ENCODE measurements around the gene NCEH1.

Gene NCEH1

GRCh38 chr3:172654470-172654869, 56.4 kb downstream of the NCEH1 start:
- Mint-ChIP-seq H3K9me3 (no peaks in the 10 kb centered on the region), H3K4me3 (no peak overlapping the region), H3K4me1 (peaks cover 2% of the 10 kb centered on the region), H3K36me3 (peaks cover 2% of the 10 kb centered on the region), H3K27me3 (no peaks in the 10 kb centered on the region), H3K27ac (no peak overlapping the region)
- ATAC-seq (ENCODE audit: low read depth) (no peak), DNase-seq (ENCODE audit: low spot score in 2 of 2) (no peak)

- peaks cover 2% of the 10 kb centered on the region for H3K4me1 Mint-ChIP-seq
- no peak overlapping the region for H3K4me3 Mint-ChIP-seq
- no peaks in the 10 kb centered on the region for H3K9me3 Mint-ChIP-seq
- no peaks in the 10 kb centered on the region for H3K27me3 Mint-ChIP-seq
- H3K27ac Mint-ChIP-seq: no peak overlapping the region
- DNase-seq (ENCODE audit: low spot score in 2 of 2) (no peak), ATAC-seq (ENCODE audit: low read depth) (no peak)
- H3K36me3 Mint-ChIP-seq: peaks cover 2% of the 10 kb centered on the region
Observed at GRCh38 chr3:172653004-172653572, 57.8 kb downstream of the NCEH1 start.

GRCh38 chr3:172651936-172652625, 58.8 kb downstream of the NCEH1 start:
- Mint-ChIP-seq H3K36me3 (peaks cover 5% of the 10 kb centered on the region), H3K4me1 (peaks cover 2% of the 10 kb centered on the region), H3K4me3 (no peak overlapping the region), H3K27ac (no peak overlapping the region), H3K27me3 (no peaks in the 10 kb centered on the region), H3K9me3 (no peaks in the 10 kb centered on the region)
- ATAC-seq (ENCODE audit: low read depth): no peak
- no peak for DNase-seq (ENCODE audit: low spot score in 2 of 2)

- Mint-ChIP-seq H3K36me3 (peaks cover 6% of the 10 kb centered on the region), H3K9me3 (no peaks in the 10 kb centered on the region), H3K4me3 (no peak overlapping the region), H3K27me3 (no peaks in the 10 kb centered on the region), H3K4me1 (peaks cover 2% of the 10 kb centered on the region), H3K27ac (no peak overlapping the region)
- no peak for DNase-seq (ENCODE audit: low spot score in 2 of 2)
- ATAC-seq (ENCODE audit: low read depth): no peak
Observed at GRCh38 chr3:172649987-172650386, 60.9 kb downstream of the NCEH1 start.

GRCh38 chr3:172648747-172649146, 62.1 kb downstream of the NCEH1 start:
- H3K4me3 Mint-ChIP-seq: no peak overlapping the region
- no peaks in the 10 kb centered on the region for H3K9me3 Mint-ChIP-seq
- peaks cover 2% of the 10 kb centered on the region for H3K4me1 Mint-ChIP-seq
- no peaks in the 10 kb centered on the region for H3K27me3 Mint-ChIP-seq
- ATAC-seq (ENCODE audit: low read depth) (no peak), DNase-seq (ENCODE audit: low spot score in 2 of 2) (no peak)
- H3K36me3 Mint-ChIP-seq: peaks cover 11% of the 10 kb centered on the region
- H3K27ac Mint-ChIP-seq: no peak overlapping the region

GRCh38 chr3:172647823-172648222, 63.0 kb downstream of the NCEH1 start:
- no peaks in the 10 kb centered on the region for H3K9me3 Mint-ChIP-seq
- ATAC-seq (ENCODE audit: low read depth) (no peak), DNase-seq (ENCODE audit: low spot score in 2 of 2) (no peak)
- H3K27me3 Mint-ChIP-seq: no peaks in the 10 kb centered on the region
- H3K36me3 Mint-ChIP-seq: peaks cover 9% of the 10 kb centered on the region
- H3K4me1 Mint-ChIP-seq: no peaks in the 10 kb centered on the region
- no peak overlapping the region for H3K27ac Mint-ChIP-seq
- no peak overlapping the region for H3K4me3 Mint-ChIP-seq

GRCh38 chr3:172647080-172647479, 63.8 kb downstream of the NCEH1 start:
- Mint-ChIP-seq H3K9me3 (no peaks in the 10 kb centered on the region), H3K4me3 (no peak overlapping the region), H3K4me1 (no peaks in the 10 kb centered on the region), H3K36me3 (peaks cover 11% of the 10 kb centered on the region), H3K27me3 (no peaks in the 10 kb centered on the region), H3K27ac (no peak overlapping the region)
- no peak for ATAC-seq (ENCODE audit: low read depth)
- DNase-seq (ENCODE audit: low spot score in 2 of 2): no peak

GRCh38 chr3:172646439-172647015, 64.3 kb downstream of the NCEH1 start:
- no peaks in the 10 kb centered on the region for H3K9me3 Mint-ChIP-seq
- DNase-seq (ENCODE audit: low spot score in 2 of 2): no peak
- H3K27ac Mint-ChIP-seq: no peak overlapping the region
- peaks cover 14% of the 10 kb centered on the region for H3K36me3 Mint-ChIP-seq
- no peaks in the 10 kb centered on the region for H3K27me3 Mint-ChIP-seq
- ATAC-seq (ENCODE audit: low read depth): no peak
- no peak overlapping the region for H3K4me3 Mint-ChIP-seq
- no peaks in the 10 kb centered on the region for H3K4me1 Mint-ChIP-seq

- no peaks in the 10 kb centered on the region for H3K27me3 Mint-ChIP-seq
- peaks cover 20% of the 10 kb centered on the region for H3K36me3 Mint-ChIP-seq
- H3K9me3 Mint-ChIP-seq: no peaks in the 10 kb centered on the region
- no peak overlapping the region for H3K4me3 Mint-ChIP-seq
- no peak overlapping the region for H3K27ac Mint-ChIP-seq
- DNase-seq (ENCODE audit: low spot score in 2 of 2): no peak
- no peak for ATAC-seq (ENCODE audit: low read depth)
- no peaks in the 10 kb centered on the region for H3K4me1 Mint-ChIP-seq
Observed at GRCh38 chr3:172644258-172644657, 66.6 kb downstream of the NCEH1 start.

GRCh38 chr3:172643506-172644179, 67.2 kb downstream of the NCEH1 start:
- Mint-ChIP-seq H3K9me3 (no peaks in the 10 kb centered on the region), H3K36me3 (peaks cover 20% of the 10 kb centered on the region), H3K4me1 (no peaks in the 10 kb centered on the region), H3K4me3 (no peak overlapping the region), H3K27ac (no peak overlapping the region), H3K27me3 (no peaks in the 10 kb centered on the region)
- no peak for DNase-seq (ENCODE audit: low spot score in 2 of 2)
- no peak for ATAC-seq (ENCODE audit: low read depth)

GRCh38 chr3:172641291-172641690, 69.6 kb downstream of the NCEH1 start:
- Mint-ChIP-seq H3K27ac (no peak overlapping the region), H3K36me3 (peaks cover 21% of the 10 kb centered on the region), H3K4me3 (no peak overlapping the region), H3K27me3 (no peaks in the 10 kb centered on the region), H3K9me3 (no peaks in the 10 kb centered on the region), H3K4me1 (no peaks in the 10 kb centered on the region)
- ATAC-seq (ENCODE audit: low read depth) (no peak), DNase-seq (ENCODE audit: low spot score in 2 of 2) (no peak)

GRCh38 chr3:172640751-172641150, 70.1 kb downstream of the NCEH1 start:
- Mint-ChIP-seq H3K27me3 (no peaks in the 10 kb centered on the region), H3K36me3 (peaks cover 21% of the 10 kb centered on the region), H3K4me3 (no peak overlapping the region), H3K4me1 (no peaks in the 10 kb centered on the region), H3K9me3 (no peaks in the 10 kb centered on the region), H3K27ac (no peak overlapping the region)
- DNase-seq (ENCODE audit: low spot score in 2 of 2) (no peak), ATAC-seq (ENCODE audit: low read depth) (no peak)

GRCh38 chr3:172635588-172635987, 75.3 kb downstream of the NCEH1 start:
- H3K9me3 Mint-ChIP-seq: no peaks in the 10 kb centered on the region
- no peaks in the 10 kb centered on the region for H3K4me1 Mint-ChIP-seq
- DNase-seq (ENCODE audit: low spot score in 2 of 2) (no peak), ATAC-seq (ENCODE audit: low read depth) (no peak)
- H3K27me3 Mint-ChIP-seq: no peaks in the 10 kb centered on the region
- H3K36me3 Mint-ChIP-seq: peaks cover 17% of the 10 kb centered on the region
- H3K4me3 Mint-ChIP-seq: no peak overlapping the region
- no peak overlapping the region for H3K27ac Mint-ChIP-seq

- H3K4me1 Mint-ChIP-seq: no peaks in the 10 kb centered on the region
- no peak overlapping the region for H3K4me3 Mint-ChIP-seq
- H3K9me3 Mint-ChIP-seq: no peaks in the 10 kb centered on the region
- peaks cover 17% of the 10 kb centered on the region for H3K36me3 Mint-ChIP-seq
- ATAC-seq (ENCODE audit: low read depth): no peak
- no peak overlapping the region for H3K27ac Mint-ChIP-seq
- no peaks in the 10 kb centered on the region for H3K27me3 Mint-ChIP-seq
- DNase-seq (ENCODE audit: low spot score in 2 of 2): no peak
Observed at GRCh38 chr3:172634948-172635347, 75.9 kb downstream of the NCEH1 start.

All from memory B cell (primary cell).